ENCODE results near the gene RPL13. TPM values are rescaled to one million over a fixed set of nuclear protein-coding genes. Genes with fewer than 3 reads are reported as not detected.
A peak's percentile ranks its signal among the peaks of the same experiment; 100 is the strongest.

Gene RPL13
- total and polyA plus RNA-seq, 9 of the 15 experiments (the other 6 are each of a cell fraction or from before 2014, with no cell fraction given) = 227 to 6,042 (median 1,633) TPM

GRCh38 chr16:89550421-89551007, 10.0 kb upstream of the RPL13 start:
- no peak overlapping the region for H3K4me3 ChIP-seq
- no peak overlapping the region for H3K27ac ChIP-seq (ENCODE audit: extremely low read depth, low read depth, low read length)
- in situ Hi-C loops (cut with MboI) (no loop called here), intact Hi-C loops (cut with micrococcal nuclease) (no loop called here)
- FAIRE-seq (no peak), DNase-seq (ENCODE audit: extremely low read depth in 1 of 4, low spot score in 3 of 4) (no peak), ATAC-seq (no peak)
- H3K4me1 ChIP-seq (replicated peaks in 1 of 2; ENCODE audit: control insufficient read depth in 2 of 2, insufficient read depth in 2 of 2, low read length in 2 of 2) = peaks cover 0 to 2% of the 10 kb centered on the region in 2 experiments; a peak in 1 of 5 replicates
- H3K9me3 ChIP-seq (replicated peaks; ENCODE audit: control insufficient read depth, insufficient read depth, low read depth, low read length) = no peaks in the 10 kb centered on the region
- 90% methylated on average over 22 of the region's 22 CpGs for WGBS (ENCODE audit: insufficient coverage, low coverage, missing lambda C conversion rate)
- no peaks in the 10 kb centered on the region for H3K27me3 ChIP-seq (ENCODE audit: control insufficient read depth in 2 of 2, insufficient read depth in 2 of 2, low read length in 2 of 2)
- H3K79me2 ChIP-seq (ENCODE audit: control insufficient read depth, insufficient read depth, low read length) = no peaks in the 10 kb centered on the region
- peaks cover 86% of the 10 kb centered on the region; the same call in 2 of the 3 replicates for H3K36me3 ChIP-seq (ENCODE audit: control insufficient read depth, insufficient read depth, low read length)
- H2AFZ ChIP-seq (ENCODE audit: low read depth, low read length) = no peak overlapping the region
- 0 out of 4 replicates have a peak overlapping the region, but pooled peaks of 1 of the 2 experiments have one; percentile 6 for H3K9ac ChIP-seq (ENCODE audit: insufficient read depth in 1 of 2, low read depth in 2 of 2, low read length in 2 of 2)
- ChIA-PET POLR2A (interaction anchor here (1.6 kb wide), 1 partner anchor 13 kb away, joined by 4 read pairs; no protein-coding TSS in a partner anchor), CTCF (ENCODE audit: low intra/inter-chr PET ratio) (no interaction called here)
- no peaks in the 10 kb centered on the region; the same call in 1 of the 2 replicates for H4K20me1 ChIP-seq (replicated peaks; ENCODE audit: control insufficient read depth, insufficient read depth, low read length)
- peaks cover 2% of the 10 kb centered on the region for H3K9me1 ChIP-seq (ENCODE audit: control insufficient read depth, insufficient read depth, low read length)
- TF ChIP-seq POLR2G (IDR thresholded peaks at IDR 0.05; ENCODE audit: low read depth, low read length) (0 out of 2 replicates have a peak, but pooled peaks have one; percentile 34), ETV1 (tag; conservative IDR thresholded peaks at IDR 0.05; ENCODE audit: low read depth) (no peak), BRD4 (IDR thresholded peaks at IDR 0.05) (no peak)
- no TSS peak for BruUV-seq (replicated peaks)
- no peak overlapping the region for H3K4me2 ChIP-seq (ENCODE audit: insufficient read depth, low read length)

DNA sequence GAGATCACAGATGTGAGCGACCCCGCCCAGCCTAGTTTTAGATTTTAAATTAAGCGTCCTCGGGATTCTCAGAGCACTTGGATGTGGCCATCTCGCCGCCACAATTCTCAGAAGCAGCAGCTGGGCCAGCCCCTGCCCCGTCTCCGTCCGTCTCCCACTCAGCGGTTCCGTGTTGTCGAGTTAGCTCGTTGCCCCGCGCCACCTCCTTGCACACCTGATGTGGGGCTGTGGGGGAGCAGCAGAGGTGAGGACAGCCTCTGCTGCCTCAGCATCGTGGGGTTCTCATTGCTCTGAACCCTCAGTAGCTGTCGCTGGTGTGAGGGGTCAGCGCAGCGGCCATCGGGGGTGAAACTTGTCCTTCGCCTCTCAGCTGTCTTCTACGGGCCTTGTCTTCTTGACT, 8.2 kb upstream of the RPL13 start:
- H3K9ac ChIP-seq (ENCODE audit: insufficient read depth in 1 of 2, low read depth in 2 of 2, low read length in 2 of 2) = peak overlapping the region in 1 of 2 experiments; percentile 51; a peak in 1 of 4 replicates
- in situ Hi-C loops (cut with MboI) = no loop called here
- no TSS peak for BruUV-seq (replicated peaks)
- TF ChIP-seq BCL6 (CRISPR knock-in tag; IDR thresholded peaks at IDR 0.05) (no peak), CEBPZ (IDR thresholded peaks at IDR 0.05; ENCODE audit: borderline replicate concordance, low read depth, low read length) (no peak), POLR2G (IDR thresholded peaks at IDR 0.05; ENCODE audit: low read depth, low read length) (0 out of 2 replicates have a peak, but pooled peaks have one; percentile 26)
- POLR2A ChIA-PET = interaction anchor here (1.3 to 1.8 kb wide), 3 partner anchors 10 to 45 kb away, joined by 3 to 7 read pairs (median 5); no protein-coding TSS in a partner anchor
- no peak for FAIRE-seq
- H3K9me1 ChIP-seq (ENCODE audit: control insufficient read depth, insufficient read depth, low read length) = peaks cover 2% of the 10 kb centered on the region
- no peak overlapping the region for H3K27ac ChIP-seq (ENCODE audit: extremely low read depth, low read depth, low read length)
- H3K4me1 ChIP-seq (replicated peaks in 1 of 2; ENCODE audit: control insufficient read depth in 2 of 2, insufficient read depth in 2 of 2, low read length in 2 of 2) = peaks cover 3 to 12% of the 10 kb centered on the region in 2 experiments; a peak in 3 of 5 replicates
- CTCF ChIA-PET (ENCODE audit: low intra/inter-chr PET ratio) = no interaction called here
- no peaks in the 10 kb centered on the region for H3K27me3 ChIP-seq (ENCODE audit: control insufficient read depth in 2 of 2, insufficient read depth in 2 of 2, low read length in 2 of 2)
- H4K20me1 ChIP-seq (replicated peaks; ENCODE audit: control insufficient read depth, insufficient read depth, low read length) = no peaks in the 10 kb centered on the region; the same call in 1 of the 2 replicates
- intact Hi-C loops (cut with micrococcal nuclease) = no loop called here
- no peak overlapping the region for H3K4me3 ChIP-seq
- H3K9me3 ChIP-seq (replicated peaks; ENCODE audit: control insufficient read depth, insufficient read depth, low read depth, low read length) = no peaks in the 10 kb centered on the region
- WGBS (ENCODE audit: insufficient coverage, low coverage, missing lambda C conversion rate) = 93% methylated on average over 18 of the region's 22 CpGs
- peaks cover 86% of the 10 kb centered on the region; the same call in 2 of the 3 replicates for H3K36me3 ChIP-seq (ENCODE audit: control insufficient read depth, insufficient read depth, low read length)
- ATAC-seq = no peak
- H3K79me2 ChIP-seq (ENCODE audit: control insufficient read depth, insufficient read depth, low read length) = no peaks in the 10 kb centered on the region
- no peak for DNase-seq (ENCODE audit: extremely low read depth in 1 of 4, low spot score in 3 of 4)
- H2AFZ ChIP-seq (ENCODE audit: low read depth, low read length) = no peak overlapping the region
- H3K4me2 ChIP-seq (ENCODE audit: insufficient read depth, low read length) = no peak overlapping the region
